GM12892 (cell line): ENCODE measurements around the gene SNX19.

ENCODE experiments used
- POLR2A ChIP-seq: IDR thresholded peaks from 2 replicates; pipeline ENCODE4 v1.6.1; 2011; ENCODE audit warnings: low read depth, low read length, control low read depth
- POLR2AphosphoS5 ChIP-seq: IDR thresholded peaks from 2 replicates; pipeline ENCODE4 v1.6.1; 2011; ENCODE audit warnings: low read depth, low read length, control low read depth

DNA sequence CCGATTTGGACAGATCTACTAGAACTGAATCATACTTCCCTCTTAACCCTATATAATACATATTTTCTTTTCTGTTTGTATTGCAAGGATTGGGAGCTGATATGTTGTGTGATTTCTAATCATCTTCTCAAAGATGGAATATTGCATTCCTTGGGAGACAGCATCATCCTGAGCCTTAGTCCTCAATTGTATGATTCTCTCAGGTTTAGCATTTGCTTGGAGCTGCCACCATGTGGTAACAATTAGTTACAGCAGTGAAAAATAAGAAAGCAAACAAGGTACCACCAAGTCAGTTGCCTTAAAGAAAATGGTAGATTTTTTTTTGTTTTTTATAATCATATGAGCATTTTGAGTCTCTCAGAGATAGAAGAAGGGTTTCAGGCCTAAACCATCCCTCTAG is 11.9 kb downstream of the SNX19 start:
- TF ChIP-seq POLR2AphosphoS5 (no peak), POLR2A (no peak)
